Measurements from ENCODE around the gene HNRNPA3. TPM values are rescaled to one million over a fixed set of nuclear protein-coding genes. Genes with fewer than 3 reads are reported as not detected.

HNRNPA3 gene
- total RNA-seq, 1 experiment from 2014 or later, result 328 TPM

DNA sequence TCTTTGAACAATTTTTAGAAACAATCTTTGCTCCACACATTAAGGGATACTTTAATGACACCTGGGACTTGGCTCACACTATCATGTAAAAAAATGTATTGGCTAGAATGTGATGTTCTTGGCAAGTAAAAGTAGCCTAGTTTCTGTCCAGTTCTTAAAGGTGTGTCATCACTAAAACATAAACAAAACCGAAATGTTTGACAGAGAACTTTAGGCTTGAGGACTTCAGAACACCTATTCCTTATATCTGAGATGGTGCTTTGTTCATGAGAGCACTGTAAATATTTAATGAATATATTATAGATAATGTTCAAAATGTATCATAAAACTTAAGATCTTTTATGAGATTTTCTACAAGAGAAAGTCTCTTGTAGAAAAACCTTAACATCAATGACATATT is 19.8 kb upstream of the HNRNPA3 start:
- Histone ChIP-seq H3K36me3 (ENCODE audit: control insufficient read depth in 1 of 2, insufficient read depth in 2 of 2, low read length in 2 of 2) (no peaks in the 10 kb centered on the region), H3K9ac (ENCODE audit: low read length) (no peak overlapping the region), H2AFZ (ENCODE audit: low read depth, low read length, poor library complexity, severe bottlenecking) (no peak overlapping the region), H3K27me3 (ENCODE audit: insufficient read depth, low read length) (no peaks in the 10 kb centered on the region), H3K4me3 (replicated peaks in 1 of 2; ENCODE audit: low read depth in 1 of 2, low read length in 2 of 2) (no peak overlapping the region), H3K79me2 (ENCODE audit: insufficient read depth, low read length) (no peaks in the 10 kb centered on the region), H3K4me1 (ENCODE audit: control insufficient read depth in 1 of 2, insufficient read depth in 2 of 2, low read length in 2 of 2) (peaks cover 9 to 14% of the 10 kb centered on the region in 2 experiments; a peak in 3 of 4 replicates), H3K9me3 (ENCODE audit: control insufficient read depth in 1 of 2, insufficient read depth in 1 of 2, low read depth in 1 of 2, low read length in 2 of 2) (no peaks in the 10 kb centered on the region), H4K20me1 (ENCODE audit: insufficient read depth) (no peaks in the 10 kb centered on the region), H3K27ac (ENCODE audit: low read depth, low read length) (no peak overlapping the region), H3K4me2 (ENCODE audit: low read length) (no peak overlapping the region), H3K9me2 (ENCODE audit: insufficient read depth) (no peaks in the 10 kb centered on the region)
- CTCF ChIA-PET, result no interaction called here
- BruUV-seq (replicated peaks), result no TSS peak
- ATAC-seq (no peak), DNase-seq (ENCODE audit: low read depth, low spot score) (no peak)
- RAD21 ChIA-PET (ENCODE audit: low non-redundant PET in 1 of 2, low total read pairs in 2 of 2, uncharacterized antibody in 2 of 2, unreplicated experiment in 2 of 2), result no interaction called here
- intact Hi-C loops (cut with micrococcal nuclease), result no loop called here
- TF ChIP-seq YY1 (IDR thresholded peaks at IDR 0.05; ENCODE audit: extremely low read depth, insufficient replicate concordance, low read depth, low read length), result no peak
- no peak for TF ChIP-seq FOSL1 (IDR thresholded peaks at IDR 0.05; ENCODE audit: low read depth)
- no peak for TF ChIP-seq SRF (IDR thresholded peaks at IDR 0.05; ENCODE audit: low read depth)
- TF ChIP-seq POLR2A (IDR thresholded peaks at IDR 0.05; ENCODE audit: borderline replicate concordance, extremely low read depth, insufficient read depth, insufficient read length), result no peak
- no peak for TF ChIP-seq TCF7L2 (IDR thresholded peaks at IDR 0.05; ENCODE audit: borderline replicate concordance, extremely low read depth, insufficient read depth, insufficient read length)
- POLR2A ChIA-PET, result no interaction called here

DNA sequence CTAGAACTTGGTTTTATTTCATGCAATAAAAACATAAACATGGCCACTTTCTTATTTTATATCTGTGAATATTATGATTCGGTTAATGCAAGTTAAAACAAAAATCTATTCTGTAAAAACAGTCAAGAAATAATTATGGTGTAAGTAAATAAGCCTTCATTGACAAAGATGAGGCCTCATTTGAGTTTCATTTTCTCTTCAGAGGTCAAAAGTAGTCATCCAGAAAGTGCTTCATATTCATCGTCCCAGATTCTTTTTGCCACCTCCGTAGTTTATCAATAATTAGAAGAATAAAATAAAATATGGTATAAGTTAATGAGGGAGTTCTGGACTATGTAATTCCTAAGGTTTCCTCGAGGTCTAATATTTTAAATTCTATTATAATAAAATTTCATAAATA is 19.4 kb upstream of the HNRNPA3 start:
- RAD21 ChIA-PET (ENCODE audit: low non-redundant PET in 1 of 2, low total read pairs in 2 of 2, uncharacterized antibody in 2 of 2, unreplicated experiment in 2 of 2), result no interaction called here
- intact Hi-C loops (cut with micrococcal nuclease), result no loop called here
- no peak overlapping the region for H2AFZ ChIP-seq (ENCODE audit: low read depth, low read length, poor library complexity, severe bottlenecking)
- H3K4me3 ChIP-seq (replicated peaks in 1 of 2; ENCODE audit: low read depth in 1 of 2, low read length in 2 of 2), result no peak overlapping the region
- BruUV-seq (replicated peaks), result no TSS peak
- no peak for ATAC-seq
- no peaks in the 10 kb centered on the region for H4K20me1 ChIP-seq (ENCODE audit: insufficient read depth)
- no peaks in the 10 kb centered on the region for H3K27me3 ChIP-seq (ENCODE audit: insufficient read depth, low read length)
- POLR2A ChIA-PET, result no interaction called here
- DNase-seq (ENCODE audit: low read depth, low spot score), result no peak
- H3K36me3 ChIP-seq (ENCODE audit: control insufficient read depth in 1 of 2, insufficient read depth in 2 of 2, low read length in 2 of 2), result no peaks in the 10 kb centered on the region
- H3K9me3 ChIP-seq (ENCODE audit: control insufficient read depth in 1 of 2, insufficient read depth in 1 of 2, low read depth in 1 of 2, low read length in 2 of 2), result no peaks in the 10 kb centered on the region
- H3K27ac ChIP-seq (ENCODE audit: low read depth, low read length), result no peak overlapping the region
- peaks cover 5 to 9% of the 10 kb centered on the region in 2 experiments; a peak in 3 of 4 replicates for H3K4me1 ChIP-seq (ENCODE audit: control insufficient read depth in 1 of 2, insufficient read depth in 2 of 2, low read length in 2 of 2)
- CTCF ChIA-PET, result no interaction called here
- H3K9ac ChIP-seq (ENCODE audit: low read length), result no peak overlapping the region
- H3K9me2 ChIP-seq (ENCODE audit: insufficient read depth), result no peaks in the 10 kb centered on the region
- TF ChIP-seq ZNF274 (IDR thresholded peaks at IDR 0.05; ENCODE audit: low read depth, low read length) (no peak), EZH2 (IDR thresholded peaks at IDR 0.05) (no peak), SP1 (IDR thresholded peaks at IDR 0.05; ENCODE audit: low read depth) (no peak), CEBPB (IDR thresholded peaks at IDR 0.05; ENCODE audit: low read depth) (no peak), YY1 (IDR thresholded peaks at IDR 0.05; ENCODE audit: extremely low read depth, insufficient replicate concordance, low read depth, low read length) (no peak), ZFX (IDR thresholded peaks at IDR 0.05) (no peak)
- TF ChIP-seq, protein P1, sequence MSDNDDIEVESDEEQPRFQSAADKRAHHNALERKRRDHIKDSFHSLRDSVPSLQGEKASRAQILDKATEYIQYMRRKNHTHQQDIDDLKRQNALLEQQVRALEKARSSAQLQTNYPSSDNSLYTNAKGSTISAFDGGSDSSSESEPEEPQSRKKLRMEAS (IDR thresholded peaks at IDR 0.05), result no peak
- H3K4me2 ChIP-seq (ENCODE audit: low read length), result no peak overlapping the region
- no peaks in the 10 kb centered on the region for H3K79me2 ChIP-seq (ENCODE audit: insufficient read depth, low read length)
